LHCN-M2 (cell line): ENCODE data around the gene MAPK6. TPM values are rescaled to one million over a fixed set of nuclear protein-coding genes. Genes with fewer than 3 reads are reported as not detected.

Source experiments
- DNase-seq: peaks from one replicate; pipeline ENCODE4 v3.0.0-alpha.2; 2012; ENCODE audit warnings: low read depth
- total RNA-seq: library from RNA; depleted of rRNA; stranded (reverse); fragments of >200 nt; gene quantifications from 2 replicates; pipeline ENCODE4 v1.2.3, GENCODE V29; 2014; rRNA removed

The MAPK6 gene
- total RNA-seq, 1 experiment from 2014 or later: 67.1 TPM

GRCh38 chr15:52102463-52102862, 83.4 kb downstream of the MAPK6 start:
- DNase-seq: peak; percentile 82

DNA sequence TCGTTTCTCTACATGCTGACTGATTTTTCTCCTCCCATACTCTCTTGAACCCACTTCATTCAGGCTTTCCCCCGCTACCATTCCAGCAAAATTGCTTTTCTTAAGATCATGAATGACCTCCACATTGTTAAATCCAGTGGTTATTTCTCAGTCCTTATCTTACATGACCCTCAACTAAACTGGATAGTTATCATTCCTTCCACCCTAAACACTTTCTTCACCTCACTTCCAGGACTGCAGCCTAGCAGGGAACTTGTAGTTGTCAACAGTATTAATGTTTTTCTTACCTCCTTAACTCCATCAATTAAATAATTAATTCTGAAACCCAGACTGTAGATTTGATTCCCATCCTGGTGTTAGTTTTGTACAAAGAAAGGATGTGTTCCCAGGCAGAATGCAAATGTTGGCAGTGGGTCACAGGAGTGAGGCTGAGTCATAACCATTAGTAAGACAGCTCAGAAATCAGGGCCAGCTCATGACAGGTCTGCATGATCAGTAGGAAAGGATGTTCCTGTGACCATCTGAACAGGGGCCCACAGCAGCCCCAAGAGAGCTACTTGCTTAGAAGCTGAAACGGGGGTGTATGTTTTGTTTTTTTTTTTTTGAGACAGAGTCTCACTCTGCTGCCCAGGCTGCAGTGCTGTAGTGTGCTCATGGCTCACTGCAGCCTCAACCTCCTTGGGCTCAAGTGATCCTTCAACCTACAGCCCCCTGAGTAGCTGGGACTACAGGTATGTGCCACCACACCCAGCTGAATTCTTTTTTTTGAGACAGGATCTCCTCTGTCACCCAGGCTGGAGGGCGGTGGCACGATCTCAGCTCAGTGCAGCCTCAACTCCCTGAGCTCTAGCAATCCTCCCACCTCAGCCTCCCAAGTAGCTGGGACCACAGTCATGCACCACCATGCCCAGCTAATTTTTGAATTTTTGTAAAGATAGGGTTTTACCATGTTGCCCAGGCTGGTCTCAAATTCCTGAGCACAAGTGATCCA, 84.5 kb downstream of the MAPK6 start:
- DNase-seq: peak; percentile 97

- DNase-seq: no peak
These were observed 85.5 kb downstream of the MAPK6 start for GRCh38 chr15:52104532-52105004.

DNA sequence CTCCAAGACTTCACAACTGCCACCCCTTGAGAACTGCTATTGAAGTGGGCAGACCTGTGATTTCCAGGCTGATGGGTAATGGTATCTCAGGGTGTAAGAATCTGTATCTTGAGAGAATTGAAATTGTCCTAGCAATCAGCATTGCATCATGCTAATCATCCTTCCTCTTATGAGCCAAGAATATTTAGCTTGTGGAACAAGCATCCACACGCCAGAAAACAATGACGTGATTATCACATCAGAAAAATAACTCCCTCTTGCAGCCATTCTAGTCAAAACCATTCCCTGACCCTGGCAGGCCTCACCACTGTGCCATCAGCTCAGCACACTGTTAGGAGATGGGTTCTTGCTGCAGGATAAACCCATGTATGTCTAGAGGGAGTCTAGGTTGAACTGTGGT, 86.8 kb downstream of the MAPK6 start:
- DNase-seq: no peak

- DNase-seq: no peak
These were observed 87.6 kb downstream of the MAPK6 start for GRCh38 chr15:52106641-52107040.

DNA sequence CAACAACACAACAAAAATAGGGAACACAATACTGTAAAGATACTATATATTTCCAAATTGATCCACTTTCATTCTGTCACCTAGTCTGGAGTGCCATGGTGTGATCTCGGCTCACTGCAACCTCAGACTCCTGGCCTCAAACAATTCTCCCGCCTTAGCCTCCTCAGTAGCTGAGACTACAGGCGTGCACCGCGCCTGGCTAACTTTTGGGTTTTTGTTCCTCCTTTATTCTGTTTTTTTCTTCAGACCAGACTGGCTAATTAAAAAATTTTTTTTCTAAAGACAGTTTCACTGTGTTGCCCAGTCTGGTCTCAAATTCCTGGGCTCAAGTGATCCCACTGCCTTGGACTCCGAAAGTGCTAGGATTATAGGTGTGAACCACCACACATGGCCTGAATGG, 88.2 kb downstream of the MAPK6 start:
- no peak for DNase-seq

DNA sequence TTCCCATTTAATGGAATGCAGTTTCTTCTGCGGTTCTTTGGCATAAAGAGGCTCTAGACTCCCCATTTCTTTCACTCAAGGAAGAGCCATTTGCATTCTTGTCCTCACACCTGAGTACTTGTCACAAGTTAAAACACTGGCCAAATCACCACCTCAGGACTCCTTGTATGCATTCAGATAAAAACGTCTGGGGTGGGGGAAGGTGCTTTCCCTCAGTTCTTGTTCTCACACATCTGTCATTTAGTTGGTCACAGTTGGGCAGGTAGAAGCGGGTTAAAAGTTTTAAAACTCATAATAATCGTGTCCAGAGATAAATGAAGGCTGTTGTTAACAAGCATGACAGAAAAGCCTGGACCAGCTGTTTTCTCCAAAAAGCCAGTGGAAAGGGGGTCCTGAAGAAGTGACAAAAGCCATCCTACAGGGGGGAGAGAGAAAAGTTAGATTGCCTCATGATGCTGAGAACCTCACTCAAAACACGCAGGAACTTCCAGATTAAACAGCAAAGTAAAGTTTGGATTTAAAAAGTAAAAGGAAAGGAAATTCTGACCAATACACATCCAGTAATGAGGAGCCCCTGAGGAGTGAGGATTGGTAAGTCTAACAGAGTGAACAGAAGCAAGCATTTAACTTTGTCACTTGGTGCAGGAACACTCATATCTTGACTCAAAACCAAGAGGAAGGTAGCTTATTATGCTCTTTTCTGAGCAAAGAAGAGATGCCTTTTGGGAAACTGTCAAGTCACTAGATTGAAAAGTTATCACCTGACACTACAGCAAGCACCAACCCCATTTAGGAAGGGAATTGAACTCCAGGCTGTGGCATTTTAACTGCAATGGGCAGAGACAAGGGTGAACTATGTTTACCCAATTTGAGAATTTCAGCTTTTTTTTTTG, 90.8 kb downstream of the MAPK6 start:
- DNase-seq: no peak

GRCh38 chr15:52111517-52112202, 92.6 kb downstream of the MAPK6 start:
- no peak for DNase-seq

DNA sequence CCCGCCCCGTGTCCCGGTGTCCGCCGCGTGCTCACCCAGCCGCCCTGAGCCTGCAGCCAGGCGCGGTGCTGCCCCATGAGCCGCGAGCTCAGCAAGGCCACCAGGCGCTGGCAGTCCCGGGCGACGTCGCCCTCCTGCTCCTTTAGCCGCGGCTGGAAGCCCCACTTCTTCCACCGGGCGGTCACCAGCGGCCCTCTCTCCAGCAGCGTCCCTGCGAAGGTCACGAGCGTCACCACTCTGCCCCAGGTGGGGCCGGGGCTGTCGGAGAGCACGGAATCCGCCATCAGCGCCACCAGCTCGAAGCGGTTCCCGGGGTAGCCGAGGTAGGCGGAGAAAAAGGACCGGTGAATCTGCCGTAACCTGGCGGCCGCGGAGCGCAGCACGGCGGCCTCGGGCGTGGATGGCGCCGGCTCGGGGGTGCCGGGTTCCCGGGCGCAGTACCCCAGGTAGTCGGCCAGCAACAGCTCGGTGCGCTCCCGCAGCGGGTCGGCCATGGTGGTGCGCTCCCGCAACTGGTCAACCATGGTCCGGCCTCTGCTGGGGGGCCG, 93.3 kb downstream of the MAPK6 start:
- DNase-seq: no peak

GRCh38 chr15:52113235-52113634, 94.2 kb downstream of the MAPK6 start:
- DNase-seq: peak; percentile 82

DNA sequence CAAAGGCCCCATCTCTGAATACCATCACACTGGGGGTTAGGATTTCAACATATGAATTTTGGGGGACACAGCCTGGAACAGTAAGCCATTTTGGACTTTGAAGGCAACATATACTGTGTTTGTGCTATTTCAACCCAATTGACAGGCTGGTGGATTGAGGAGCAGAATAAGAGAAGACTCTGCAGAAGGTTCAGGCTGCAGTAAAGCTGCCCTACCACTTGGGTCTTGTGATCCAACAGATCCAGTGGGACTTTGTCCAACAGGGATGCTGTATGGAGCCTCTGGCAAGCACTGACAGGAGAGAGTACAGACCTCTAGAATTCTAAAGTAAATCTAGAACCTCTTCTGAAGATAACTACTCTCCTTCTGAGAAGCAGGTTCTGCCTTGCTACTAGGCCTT, 94.7 kb downstream of the MAPK6 start:
- DNase-seq: no peak

DNA sequence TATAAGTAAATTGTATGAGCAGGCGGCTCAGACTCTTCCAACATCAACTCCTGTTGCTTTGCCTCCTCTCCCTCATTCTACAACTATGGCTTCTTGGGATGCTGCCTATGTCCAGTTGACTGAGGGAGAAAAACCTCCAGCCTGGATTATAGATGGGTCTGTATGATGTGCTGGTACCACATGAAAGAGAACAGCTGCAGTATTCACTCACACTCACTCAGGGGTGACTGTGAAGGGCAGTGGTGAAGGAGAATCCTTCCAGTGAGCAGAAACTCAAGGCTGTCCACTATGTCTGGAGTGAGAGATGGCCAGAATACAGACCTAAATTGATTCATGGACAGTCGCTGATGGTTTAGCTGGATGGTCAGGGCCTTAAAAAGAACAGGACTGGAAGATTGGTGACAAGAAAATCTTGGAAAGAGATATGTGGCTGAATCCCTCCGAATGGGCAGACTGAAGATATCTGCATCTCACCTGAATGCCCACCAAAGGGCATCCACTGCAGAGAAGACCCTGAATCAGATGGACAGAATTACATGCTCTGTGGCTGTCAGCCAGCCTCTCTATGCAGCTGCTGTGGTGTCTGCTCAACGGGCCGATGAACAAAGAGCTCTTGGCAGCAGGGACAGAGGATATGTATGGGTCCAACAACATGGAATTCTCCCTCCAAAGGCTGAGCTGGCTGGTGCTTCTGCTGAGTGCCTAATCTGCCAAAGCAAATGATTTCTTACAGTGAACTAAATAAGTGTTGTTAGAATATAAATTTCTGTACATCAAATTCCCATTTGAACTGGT, 95.4 kb downstream of the MAPK6 start:
- DNase-seq: peak; percentile 70

GRCh38 chr15:52115598-52116427, 96.8 kb downstream of the MAPK6 start:
- DNase-seq: no peak

Other genes starting within 250 kb of the MAPK6 start
- gene TMOD3, start 189.6 kb upstream of the MAPK6 start, total RNA-seq: 30.8 and 32.3 TPM in 2 replicates
- gene LEO1, start 47.4 kb upstream of the MAPK6 start, total RNA-seq: 46.0 and 48.9 TPM in 2 replicates
- 0.06 TPM in 1 of 2 replicates, not detected in the other for gene BCL2L10, start 93.6 kb downstream of the MAPK6 start, total RNA-seq
- 40.1 and 43.7 TPM in 2 replicates for gene GNB5, start 172.2 kb downstream of the MAPK6 start, total RNA-seq